ENCODE measurements around the gene NLN. TPM values are rescaled to one million over a fixed set of nuclear protein-coding genes. Genes with fewer than 3 reads are reported as not detected.

Gene NLN
- polyA plus RNA-seq, 1 experiment: 15.4 TPM

DNA sequence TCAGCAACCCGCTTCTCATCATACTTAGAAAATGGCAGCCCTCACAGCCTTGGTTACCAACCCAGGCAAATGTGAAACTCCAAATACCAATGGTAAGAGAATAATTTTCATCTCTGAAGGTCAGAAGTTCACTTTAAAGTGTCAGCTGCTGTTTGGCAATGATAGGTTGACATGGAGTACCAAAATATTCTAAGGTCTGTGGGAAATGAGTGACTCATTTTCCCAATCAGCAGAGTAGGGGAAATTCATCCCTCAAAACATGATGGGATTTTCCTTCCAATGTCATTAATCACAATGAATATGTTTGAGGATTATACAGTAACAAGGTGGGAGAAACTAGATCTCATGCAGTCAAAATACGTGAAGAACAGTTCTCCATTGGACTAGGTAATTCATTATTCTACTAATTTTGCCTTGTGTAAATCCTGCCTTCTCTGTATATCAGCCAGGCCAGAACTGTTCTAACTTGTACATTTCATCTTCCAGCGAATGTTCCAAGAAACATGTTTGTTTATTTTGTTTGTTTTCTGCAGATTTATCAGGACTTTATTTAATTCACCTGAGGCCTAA lies 151.3 kb downstream of the NLN start:
- Histone ChIP-seq H3K27me3 (ENCODE audit: control insufficient read depth, insufficient read depth, low read length) (no peaks in the 10 kb centered on the region), H3K4me3 (ENCODE audit: low read depth, low read length) (no peak overlapping the region), H3K36me3 (ENCODE audit: control insufficient read depth, insufficient read depth, low read length) (no peaks in the 10 kb centered on the region)
- ChIA-PET CTCF (no interaction called here), POLR2A (no interaction called here)
- no peak for DNase-seq (ENCODE audit: low read depth)
- TF ChIP-seq, protein P1, sequence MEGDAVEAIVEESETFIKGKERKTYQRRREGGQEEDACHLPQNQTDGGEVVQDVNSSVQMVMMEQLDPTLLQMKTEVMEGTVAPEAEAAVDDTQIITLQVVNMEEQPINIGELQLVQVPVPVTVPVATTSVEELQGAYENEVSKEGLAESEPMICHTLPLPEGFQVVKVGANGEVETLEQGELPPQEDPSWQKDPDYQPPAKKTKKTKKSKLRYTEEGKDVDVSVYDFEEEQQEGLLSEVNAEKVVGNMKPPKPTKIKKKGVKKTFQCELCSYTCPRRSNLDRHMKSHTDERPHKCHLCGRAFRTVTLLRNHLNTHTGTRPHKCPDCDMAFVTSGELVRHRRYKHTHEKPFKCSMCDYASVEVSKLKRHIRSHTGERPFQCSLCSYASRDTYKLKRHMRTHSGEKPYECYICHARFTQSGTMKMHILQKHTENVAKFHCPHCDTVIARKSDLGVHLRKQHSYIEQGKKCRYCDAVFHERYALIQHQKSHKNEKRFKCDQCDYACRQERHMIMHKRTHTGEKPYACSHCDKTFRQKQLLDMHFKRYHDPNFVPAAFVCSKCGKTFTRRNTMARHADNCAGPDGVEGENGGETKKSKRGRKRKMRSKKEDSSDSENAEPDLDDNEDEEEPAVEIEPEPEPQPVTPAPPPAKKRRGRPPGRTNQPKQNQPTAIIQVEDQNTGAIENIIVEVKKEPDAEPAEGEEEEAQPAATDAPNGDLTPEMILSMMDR (IDR thresholded peaks at IDR 0.05; ENCODE audit: insufficient read depth, low read depth, low read length): no peak

GRCh38 chr5:65874241-65874640 lies 152.2 kb downstream of the NLN start:
- TF ChIP-seq, protein P1 (IDR thresholded peaks at IDR 0.05; ENCODE audit: insufficient read depth, low read depth, low read length): no peak
- no peak for DNase-seq (ENCODE audit: low read depth)
- no peaks in the 10 kb centered on the region for H3K27me3 ChIP-seq (ENCODE audit: control insufficient read depth, insufficient read depth, low read length)
- POLR2A ChIA-PET: no interaction called here
- H3K4me3 ChIP-seq (ENCODE audit: low read depth, low read length): no peak overlapping the region
- no peaks in the 10 kb centered on the region for H3K36me3 ChIP-seq (ENCODE audit: control insufficient read depth, insufficient read depth, low read length)
- CTCF ChIA-PET: interaction anchor here (0.7 to 1.2 kb wide), 2 partner anchors 9 to 52 kb away, joined by 3 read pairs; partner anchors contain the start of gene ERBIN

- Histone ChIP-seq H3K36me3 (ENCODE audit: control insufficient read depth, insufficient read depth, low read length) (no peaks in the 10 kb centered on the region), H3K27me3 (ENCODE audit: control insufficient read depth, insufficient read depth, low read length) (no peaks in the 10 kb centered on the region), H3K4me3 (ENCODE audit: low read depth, low read length) (no peak overlapping the region)
- TF ChIP-seq, protein P1 (IDR thresholded peaks at IDR 0.05; ENCODE audit: insufficient read depth, low read depth, low read length): no peak
- CTCF ChIA-PET: no interaction called here
- DNase-seq (ENCODE audit: low read depth): no peak
- POLR2A ChIA-PET: no interaction called here
Measured at GRCh38 chr5:65876496-65876895, 154.5 kb downstream of the NLN start.

DNA sequence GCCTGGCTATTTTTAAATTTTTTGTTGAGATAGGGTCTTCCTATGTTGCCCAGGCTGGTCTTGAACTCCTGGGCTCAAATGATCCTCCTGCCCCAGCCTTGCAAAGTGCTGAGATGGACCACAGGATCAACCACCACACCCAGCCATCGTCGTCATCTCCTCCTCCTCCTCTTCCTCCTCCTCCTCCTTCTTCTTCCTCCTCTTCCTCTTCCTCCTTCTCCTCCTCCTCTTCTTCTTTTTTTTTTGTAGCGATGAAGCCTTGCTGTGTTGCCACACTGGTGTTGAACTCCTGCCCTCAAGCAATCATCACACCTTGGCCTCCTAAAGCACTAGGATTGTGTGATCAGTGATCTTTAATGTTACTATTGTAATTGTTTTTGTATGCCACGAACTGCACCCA lies 155.0 kb downstream of the NLN start:
- Histone ChIP-seq H3K27me3 (ENCODE audit: control insufficient read depth, insufficient read depth, low read length) (no peaks in the 10 kb centered on the region), H3K4me3 (ENCODE audit: low read depth, low read length) (no peak overlapping the region), H3K36me3 (ENCODE audit: control insufficient read depth, insufficient read depth, low read length) (no peaks in the 10 kb centered on the region)
- no peak for DNase-seq (ENCODE audit: low read depth)
- ChIA-PET POLR2A (no interaction called here), CTCF (interaction anchor here (0.9 to 1.3 kb wide), 2 partner anchors 10 to 18 kb away, joined by 3 read pairs; no protein-coding TSS in a partner anchor)
- TF ChIP-seq, protein P1 (IDR thresholded peaks at IDR 0.05; ENCODE audit: insufficient read depth, low read depth, low read length): no peak

Other genes starting within 250 kb of the NLN start
- gene ADAMTS6, start 240.3 kb upstream of the NLN start, polyA plus RNA-seq (2011; rRNA removed): 26.2 and 28.0 TPM in 2 replicates
- gene CENPK, start 159.0 kb upstream of the NLN start, polyA plus RNA-seq (2011; rRNA removed): 4.8 and 7.1 TPM in 2 replicates
- 2.5 and 8.7 TPM in 2 replicates for gene PPWD1, start 158.9 kb upstream of the NLN start, polyA plus RNA-seq (2011; rRNA removed)
- 15.2 and 16.0 TPM in 2 replicates for gene TRIM23, start 97.9 kb upstream of the NLN start, polyA plus RNA-seq (2011; rRNA removed)
- 0.58 and 1.8 TPM in 2 replicates for gene SHLD3, start 97.2 kb upstream of the NLN start, polyA plus RNA-seq (2011; rRNA removed)
- 9.8 and 17.7 TPM in 2 replicates for gene TRAPPC13, start 97.2 kb upstream of the NLN start, polyA plus RNA-seq (2011; rRNA removed)
- gene SGTB, start 96 bp upstream of the NLN start, polyA plus RNA-seq (2011; rRNA removed): 6.5 and 14.0 TPM in 2 replicates
- gene ERBIN, start 204.4 kb downstream of the NLN start, polyA plus RNA-seq (2011; rRNA removed): 26.0 and 56.0 TPM in 2 replicates